HEK293 (cell line): ENCODE results near the gene DUSP1.
A peak's percentile ranks its signal among the peaks of the same experiment; 100 is the strongest.

Experiments used
- CTCF ChIA-PET: fragments of 350-600 bp; formaldehyde crosslinking; extraction: SDS; loops from one replicate; lab custom pipeline; 2021; ENCODE audit warnings: antibody characterized with exemption; lab: Yijun Ruan, JAX
- POLR2A ChIA-PET: fragments of 300-600 bp; formaldehyde crosslinking; extraction: SDS; loops from one replicate; lab custom pipeline; 2020; ENCODE audit warnings: antibody characterized with exemption, inconsistent platforms; lab: Yijun Ruan, JAX
- H3K27ac ChIP-seq: fragments of 200-500 bp; sonication (Bioruptor generic); 2 replicates; pipeline ENCODE4 v1.5.1; 2014; ENCODE audit warnings: low read depth, low read length, control low read depth, inconsistent platforms; ENCODE audit errors: extremely low read depth
- H3K36me3 ChIP-seq, 2 experiments: fragments of 200-500 bp in 1 of 2; sonication (Bioruptor generic) in 1 of 2; 1 replicate in 1 of 2; 2 replicates in 1 of 2; pipeline ENCODE4 v1.5.1; 2014 to 2017; ENCODE audit warnings: inconsistent platforms in 2 of 2, low read length in 2 of 2; ENCODE audit not compliant: control insufficient read depth in 2 of 2, insufficient read depth in 1 of 2
- H3K4me1 ChIP-seq: fragments of 200-500 bp; sonication (Bioruptor generic); 2 replicates; pipeline ENCODE4 v1.5.1; 2014; ENCODE audit warnings: mild to moderate bottlenecking, low read length, inconsistent platforms; ENCODE audit not compliant: control insufficient read depth, insufficient read depth
- H3K4me3 ChIP-seq: 2 replicates; pipeline ENCODE4 v1.5.1; 2011; ENCODE audit warnings: low read depth, mild to moderate bottlenecking, control low read depth, low read length, moderate library complexity
- H3K9me3 ChIP-seq: fragments of 200-500 bp; sonication (Bioruptor generic); 2 replicates; pipeline ENCODE4 v1.5.1; 2014; ENCODE audit warnings: low read depth, low read length, inconsistent platforms; ENCODE audit not compliant: control insufficient read depth, insufficient read depth
- BCL6B ChIP-seq: fragments of 450-650 bp; formaldehyde crosslinking; IDR thresholded peaks from 2 replicates; pipeline ENCODE4 v1.5.1; 2017; ENCODE audit warnings: missing biosample characterization, missing genetic modification characterization
- GLIS2 ChIP-seq: fragments of 450-650 bp; formaldehyde crosslinking; IDR thresholded peaks from 2 replicates; pipeline ENCODE4 v1.5.1; 2016; ENCODE audit warnings: missing biosample characterization, missing genetic modification characterization
- KLF10 ChIP-seq: fragments of 450-650 bp; IDR thresholded peaks from 2 replicates; pipeline ENCODE4 v1.5.1; 2018; ENCODE audit warnings: missing biosample characterization, mild to moderate bottlenecking, missing genetic modification characterization
- PRDM10 ChIP-seq: fragments of 450-650 bp; formaldehyde crosslinking; IDR thresholded peaks from 2 replicates; pipeline ENCODE4 v1.5.1; 2016; ENCODE audit warnings: missing biosample characterization, missing genetic modification characterization
- ZBTB10 ChIP-seq: fragments of 450-650 bp; formaldehyde crosslinking; IDR thresholded peaks from 2 replicates; pipeline ENCODE4 v1.5.1; 2016; ENCODE audit warnings: missing biosample characterization, missing genetic modification characterization
- ZBTB17 ChIP-seq: fragments of 450-650 bp; formaldehyde crosslinking; IDR thresholded peaks from 2 replicates; pipeline ENCODE4 v1.5.1; 2016; ENCODE audit warnings: missing biosample characterization, missing genetic modification characterization
- ZBTB7A ChIP-seq: fragments of 450-650 bp; formaldehyde crosslinking; IDR thresholded peaks from 2 replicates; pipeline ENCODE4 v1.5.1; 2016; ENCODE audit warnings: low read depth, missing biosample characterization, missing genetic modification characterization
- ZEB2 ChIP-seq: fragments of 450-650 bp; formaldehyde crosslinking; IDR thresholded peaks from 2 replicates; pipeline ENCODE4 v1.5.1; 2016; ENCODE audit warnings: missing biosample characterization, missing genetic modification characterization
- ZNF16 ChIP-seq: fragments of 450-650 bp; formaldehyde crosslinking; IDR thresholded peaks from 2 replicates; pipeline ENCODE4 v1.5.1; 2016; ENCODE audit warnings: low read depth, missing biosample characterization, missing genetic modification characterization
- ZNF248 ChIP-seq: fragments of 450-650 bp; formaldehyde crosslinking; IDR thresholded peaks from 2 replicates; pipeline ENCODE4 v1.5.1; 2017; ENCODE audit warnings: missing biosample characterization, missing genetic modification characterization
- ZNF335 ChIP-seq: fragments of 450-650 bp; formaldehyde crosslinking; conservative IDR thresholded peaks from 2 replicates; pipeline ENCODE4 v1.5.1; 2016; ENCODE audit warnings: missing biosample characterization, missing genetic modification characterization
- ZNF394 ChIP-seq: fragments of 450-650 bp; formaldehyde crosslinking; IDR thresholded peaks from 2 replicates; pipeline ENCODE4 v1.5.1; 2016; ENCODE audit warnings: missing biosample characterization, missing genetic modification characterization, mild to moderate bottlenecking, moderate library complexity, borderline replicate concordance
- ZNF398 ChIP-seq: fragments of 450-650 bp; formaldehyde crosslinking; IDR thresholded peaks from 2 replicates; pipeline ENCODE4 v1.5.1; 2017; ENCODE audit warnings: missing biosample characterization, missing genetic modification characterization
- ZNF518A ChIP-seq: fragments of 450-650 bp; formaldehyde crosslinking; conservative IDR thresholded peaks from 2 replicates; pipeline ENCODE4 v1.5.1; 2016; ENCODE audit warnings: low read depth, missing biosample characterization, missing genetic modification characterization
- ZNF629 ChIP-seq: fragments of 450-650 bp; formaldehyde crosslinking; IDR thresholded peaks from 2 replicates; pipeline ENCODE4 v1.5.1; 2017; ENCODE audit warnings: missing biosample characterization, missing genetic modification characterization
- ZNF639 ChIP-seq: fragments of 450-650 bp; formaldehyde crosslinking; IDR thresholded peaks from 2 replicates; pipeline ENCODE4 v1.5.1; 2016; ENCODE audit warnings: missing biosample characterization, missing genetic modification characterization
- ZSCAN18 ChIP-seq: fragments of 450-650 bp; formaldehyde crosslinking; IDR thresholded peaks from 2 replicates; pipeline ENCODE4 v1.5.1; 2016; ENCODE audit warnings: missing biosample characterization, missing genetic modification characterization

Gene DUSP1

GRCh38 chr5:172766287-172767108, 4.5 kb downstream of the DUSP1 start:
- Histone ChIP-seq H3K36me3 (peaks cover 0 to 30% of the 10 kb centered on the region in 2 experiments; a peak in 1 of 3 replicates), H3K9me3 (no peaks in the 10 kb centered on the region), H3K4me1 (peaks cover 22% of the 10 kb centered on the region; the same call in 1 of the 2 replicates), H3K4me3 (peak overlapping the region; percentile 15), H3K27ac (peak overlapping the region; percentile 68)
- ChIA-PET CTCF (interaction anchor here (0.7 to 2.6 kb wide), 4 partner anchors 50 to 660 kb away, joined by 3 to 7 read pairs (median 3); partner anchors contain the start of gene RPL26L1), POLR2A (interaction anchor here (0.6 to 7.5 kb wide), 10 partner anchors 9 to 469 kb away, joined by 3 to 80 read pairs (median 4); partner anchors contain the start of gene NKX2-5)
- TF ChIP-seq BCL6B (tag by site-specific recombination) (no peak), ZNF398 (tag by site-specific recombination) (no peak), ZBTB7A (tag by site-specific recombination) (no peak), ZNF394 (tag by site-specific recombination) (no peak), ZBTB17 (peak; percentile 94), ZNF16 (tag by site-specific recombination) (no peak), ZSCAN18 (no peak), ZNF639 (tag by site-specific recombination) (no peak), ZBTB10 (tag by site-specific recombination) (0 out of 2 replicates have a peak, but pooled peaks have one; percentile 19), ZNF629 (tag by site-specific recombination) (peak; percentile 40), ZNF248 (tag by site-specific recombination) (no peak), ZNF518A (tag by site-specific recombination) (no peak), ZEB2 (tag by site-specific recombination) (peak; percentile 45), GLIS2 (tag by site-specific recombination) (0 out of 2 replicates have a peak, but pooled peaks have one; percentile 52), PRDM10 (tag by site-specific recombination) (0 out of 2 replicates have a peak, but pooled peaks have one; percentile 36), ZNF335 (tag by site-specific recombination) (peak; percentile 88), KLF10 (tag by site-specific recombination) (peak; percentile 49; the same call in 1 of the 2 replicates)
